K562 (cell line): ENCODE measurements around the gene FOXJ3. TPM values are rescaled to one million over a fixed set of nuclear protein-coding genes. Genes with fewer than 3 reads are reported as not detected.

ENCODE experiments used
- ATAC-seq: fragments of 200-7000 bp; cut with Tn5 transposase; 3 replicates; pipeline ENCODE4 v1.9.1; 2020; ENCODE audit warnings: moderate library complexity
- BruUV-seq: library from RNA; stranded (reverse); fragments of 400-500 nt; replicated peaks from 2 replicates; lab custom pipeline; 2021; lab: Mats Ljungman, UMichigan
- CTCF ChIA-PET: fragments of 300-600 bp; formaldehyde crosslinking; extraction: SDS; loops from one replicate; lab custom pipeline; 2021; ENCODE audit warnings: low intra/inter-chr PET ratio; lab: Yijun Ruan, JAX
- POLR2A ChIA-PET: fragments of 300-600, 350-650 bp; sonication (Branson Sonifier 250); formaldehyde crosslinking; extraction: SDS; loops from one replicate; lab custom pipeline; 2021; ENCODE audit warnings: antibody characterized with exemption, inconsistent platforms; lab: Yijun Ruan, JAX
- DNase-seq, 4 experiments: peaks; one replicate each; pipeline versions ENCODE4 v3.0.0 to v3.0.0-alpha.2; 2011 to 2018; ENCODE audit warnings: low spot score in 3 of 4, mixed read lengths in 3 of 4; ENCODE audit errors: extremely low read depth in 1 of 4
- FAIRE-seq: peaks from 2 replicates; lab custom pipeline; 2011; peaks lifted over from hg19 to GRCh38; lab: Jason Lieb, UNC
- H2AFZ ChIP-seq: 2 replicates; pipeline ENCODE4 v1.6.0; 2011; ENCODE audit warnings: low read depth, low read length, control low read depth, inconsistent platforms
- H3K27ac ChIP-seq: fragments of 200-600 bp; 3 replicates; pipeline ENCODE4 v1.8.0; 2011; ENCODE audit warnings: low read depth, mild to moderate bottlenecking, control low read depth, inconsistent platforms, low read length, moderate library complexity, mixed read lengths; ENCODE audit errors: extremely low read depth
- H3K27me3 ChIP-seq, 2 experiments: fragments of 300-600 bp in 1 of 2; 2 replicates in 1 of 2; 3 replicates in 1 of 2; pipeline versions ENCODE4 v1.6.0 to v1.8.0; 2011; ENCODE audit warnings: inconsistent platforms in 2 of 2, low read length in 2 of 2, mild to moderate bottlenecking in 1 of 2, mixed read lengths in 1 of 2, moderate library complexity in 1 of 2; ENCODE audit not compliant: control insufficient read depth in 2 of 2, insufficient read depth in 2 of 2
- H3K36me3 ChIP-seq: fragments of 300-600 bp; 3 replicates; pipeline ENCODE4 v1.8.0; 2011; ENCODE audit warnings: mild to moderate bottlenecking, low read length, inconsistent platforms; ENCODE audit not compliant: control insufficient read depth, insufficient read depth
- H3K4me1 ChIP-seq, 2 experiments: fragments of 200-600 bp in 1 of 2; replicated peaks in 1 of 2; 2 replicates in 1 of 2; 3 replicates in 1 of 2; pipeline versions ENCODE4 v1.5.1 to v1.8.0; 2011; ENCODE audit warnings: inconsistent platforms in 2 of 2, low read length in 2 of 2, mild to moderate bottlenecking in 1 of 2, mixed read lengths in 1 of 2, moderate library complexity in 1 of 2; ENCODE audit not compliant: control insufficient read depth in 2 of 2, insufficient read depth in 2 of 2
- H3K4me2 ChIP-seq: 2 replicates; pipeline ENCODE4 v1.6.1; 2011; ENCODE audit warnings: low read length, control low read depth, inconsistent platforms, mixed read lengths; ENCODE audit not compliant: insufficient read depth
- H3K4me3 ChIP-seq: fragments of 200-600 bp; sonication (generic), shearing (Covaris generic); 2 replicates; pipeline ENCODE4 v1.5.1; 2016; ENCODE audit warnings: control low read depth, inconsistent platforms
- H3K79me2 ChIP-seq: fragments of 200-600 bp; 3 replicates; pipeline ENCODE4 v1.8.0; 2011; ENCODE audit warnings: low read length, inconsistent platforms; ENCODE audit not compliant: control insufficient read depth, insufficient read depth
- H3K9ac ChIP-seq, 2 experiments: 2 replicates each; pipeline versions ENCODE4 v1.6.0 to v1.6.1; 2011; ENCODE audit warnings: low read depth in 2 of 2, low read length in 2 of 2, control low read depth in 1 of 2, inconsistent platforms in 1 of 2, mild to moderate bottlenecking in 1 of 2, mixed read lengths in 1 of 2; ENCODE audit not compliant: insufficient read depth in 1 of 2
- H3K9me1 ChIP-seq: one replicate; pipeline ENCODE4 v1.6.0; 2011; ENCODE audit warnings: inconsistent platforms, mild to moderate bottlenecking, low read length, moderate library complexity; ENCODE audit not compliant: control insufficient read depth, insufficient read depth
- H3K9me3 ChIP-seq: replicated peaks from 2 replicates; pipeline ENCODE4 v1.5.1; 2011; ENCODE audit warnings: low read depth, low read length, inconsistent platforms; ENCODE audit not compliant: control insufficient read depth, insufficient read depth
- H4K20me1 ChIP-seq: replicated peaks from 2 replicates; pipeline ENCODE4 v1.6.1; 2011; ENCODE audit warnings: low read length, inconsistent platforms, mixed read lengths; ENCODE audit not compliant: control insufficient read depth, insufficient read depth
- DACH1 ChIP-seq: fragments of 450-650 bp; IDR thresholded peaks from 2 replicates; pipeline ENCODE4 v1.6.1; 2018; ENCODE audit not compliant: partially characterized antibody
- WGBS: fragments of 100-300 bp; shearing (Covaris generic); methylation state at CpG from one replicate; pipeline ENCODE4 v1.1.6; 2016; ENCODE audit warnings: low coverage, mixed read lengths; ENCODE audit not compliant: insufficient coverage; ENCODE audit errors: missing lambda C conversion rate; 5-methylcytosine and 5-hydroxymethylcytosine counted together
- in situ Hi-C: fragments of 300-500 bp; cut with MboI; formaldehyde crosslinking; loops from 4 replicates; pipeline ENCODE4 v1.15.0; 2018; ENCODE audit warnings: inconsistent platforms, mixed read lengths
- intact Hi-C: fragments of 100-400 bp; cut with micrococcal nuclease; formaldehyde crosslinking; loops from 2 replicates; pipeline ENCODE4 v1.14.2; 2022
- polyA plus RNA-seq, 8 experiments: library from polyadenylated mRNA; depleted of rRNA in 4 of 8; stranded (reverse) in 5 of 8; unstranded in 3 of 8; fragments of >200 nt; fragmentation: Nextera tagmentation in 2 of 8; fragmentation: Illumina TruSeq in 1 of 8; extraction: Ambion mirVana in 2 of 8; extraction: Trizol in 1 of 8; gene quantifications; 2 replicates each; pipeline versions ENCODE4 v1.2.1 to v1.2.3, GENCODE V29; 2011 to 2014; ENCODE audit warnings: inconsistent platforms in 1 of 8, missing spikeins in 1 of 8
- total RNA-seq, 7 experiments: library from RNA; depleted of rRNA in 6 of 7; stranded (reverse); fragments of >200 nt in 6 of 7; fragmentation: Illumina TruSeq in 2 of 7; extraction: Trizol in 2 of 7; gene quantifications; 2 replicates each; pipeline versions ENCODE4 v1.2.1 to v1.2.3, GENCODE V29; 2011 to 2021; ENCODE audit warnings: low replicate concordance in 1 of 7
- TF ChIP-seq, protein P1 (sequence below): fragments of 250-450 bp; sonication (Bioruptor Pico); IDR thresholded peaks from 2 replicates; pipeline ENCODE4 v1.8.0; 2022; ENCODE audit warnings: inconsistent platforms
- TF ChIP-seq, protein P2 (sequence below): fragments of 250-450 bp; sonication (Bioruptor Pico); IDR thresholded peaks from 2 replicates; pipeline ENCODE4 v1.5.0; 2021; ENCODE audit warnings: mild to moderate bottlenecking, borderline replicate concordance

The FOXJ3 gene
- total and polyA plus RNA-seq, 9 of the 15 experiments (the other 6 are each of a cell fraction or from before 2014, with no cell fraction given) = 8.7 to 35.3 (median 23.4) TPM

DNA sequence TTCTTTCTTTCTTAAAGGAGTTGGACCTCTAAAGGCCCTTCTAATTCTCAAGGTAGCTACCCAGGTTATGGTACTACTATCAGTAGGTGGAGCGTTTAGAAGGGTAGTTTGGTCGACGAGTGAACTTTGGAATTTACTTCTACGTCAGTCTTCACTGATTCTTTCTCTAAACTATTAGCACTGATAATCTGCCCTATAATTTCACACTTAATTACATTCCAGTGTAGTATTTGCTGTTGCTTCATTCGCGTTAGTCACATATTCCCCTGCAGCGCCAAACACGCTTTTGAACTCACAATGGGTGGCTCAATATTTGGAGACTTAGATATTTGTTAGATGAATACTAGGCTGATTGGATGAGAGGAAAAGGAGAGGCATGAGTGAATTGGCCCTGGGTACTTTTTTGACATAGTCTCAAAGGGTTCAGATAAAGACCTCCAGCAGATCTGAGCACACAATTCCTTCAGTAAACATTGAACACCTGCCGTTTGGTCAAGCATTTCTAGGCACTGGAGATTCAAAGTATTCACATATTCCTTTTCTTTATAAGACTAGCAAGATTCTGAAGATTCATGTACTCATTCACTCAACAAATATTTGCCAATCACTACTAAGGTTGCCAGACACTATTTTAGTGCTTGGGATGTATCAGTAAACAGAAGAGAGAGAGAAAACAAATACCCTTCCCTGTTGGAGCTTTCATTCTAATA lies 929 bp upstream of the FOXJ3 start:
- Histone ChIP-seq H4K20me1 (peaks cover 17% of the 10 kb centered on the region), H3K4me3 (peak overlapping the region; percentile 85), H3K27me3 (peaks cover 0 to 5% of the 10 kb centered on the region in 2 experiments; a peak in 3 of 5 replicates), H3K9ac (peak overlapping the region; percentile 86 to 94; a peak in 3 of 4 replicates), H3K9me1 (no peaks in the 10 kb centered on the region), H3K4me1 (peaks cover 17 to 18% of the 10 kb centered on the region in 2 experiments; a peak in 4 of 5 replicates), H3K27ac (peak overlapping the region; percentile 78)
- BruUV-seq = TSS peak; percentile 87
- POLR2A ChIA-PET = interaction anchor here (0.7 kb wide), 1 partner anchor 982 kb away, joined by 4 read pairs; no protein-coding TSS in a partner anchor
- CTCF ChIA-PET = no interaction called here
- WGBS = 11% methylated on average over 9 of the region's 9 CpGs
- FAIRE-seq = no peak
- TF ChIP-seq, protein P1, sequence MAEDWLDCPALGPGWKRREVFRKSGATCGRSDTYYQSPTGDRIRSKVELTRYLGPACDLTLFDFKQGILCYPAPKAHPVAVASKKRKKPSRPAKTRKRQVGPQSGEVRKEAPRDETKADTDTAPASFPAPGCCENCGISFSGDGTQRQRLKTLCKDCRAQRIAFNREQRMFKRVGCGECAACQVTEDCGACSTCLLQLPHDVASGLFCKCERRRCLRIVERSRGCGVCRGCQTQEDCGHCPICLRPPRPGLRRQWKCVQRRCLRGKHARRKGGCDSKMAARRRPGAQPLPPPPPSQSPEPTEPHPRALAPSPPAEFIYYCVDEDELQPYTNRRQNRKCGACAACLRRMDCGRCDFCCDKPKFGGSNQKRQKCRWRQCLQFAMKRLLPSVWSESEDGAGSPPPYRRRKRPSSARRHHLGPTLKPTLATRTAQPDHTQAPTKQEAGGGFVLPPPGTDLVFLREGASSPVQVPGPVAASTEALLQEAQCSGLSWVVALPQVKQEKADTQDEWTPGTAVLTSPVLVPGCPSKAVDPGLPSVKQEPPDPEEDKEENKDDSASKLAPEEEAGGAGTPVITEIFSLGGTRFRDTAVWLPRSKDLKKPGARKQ (CRISPR knock-in tag) = no peak
- peak; percentile 46 for TF ChIP-seq DACH1
- TF ChIP-seq, protein P2, sequence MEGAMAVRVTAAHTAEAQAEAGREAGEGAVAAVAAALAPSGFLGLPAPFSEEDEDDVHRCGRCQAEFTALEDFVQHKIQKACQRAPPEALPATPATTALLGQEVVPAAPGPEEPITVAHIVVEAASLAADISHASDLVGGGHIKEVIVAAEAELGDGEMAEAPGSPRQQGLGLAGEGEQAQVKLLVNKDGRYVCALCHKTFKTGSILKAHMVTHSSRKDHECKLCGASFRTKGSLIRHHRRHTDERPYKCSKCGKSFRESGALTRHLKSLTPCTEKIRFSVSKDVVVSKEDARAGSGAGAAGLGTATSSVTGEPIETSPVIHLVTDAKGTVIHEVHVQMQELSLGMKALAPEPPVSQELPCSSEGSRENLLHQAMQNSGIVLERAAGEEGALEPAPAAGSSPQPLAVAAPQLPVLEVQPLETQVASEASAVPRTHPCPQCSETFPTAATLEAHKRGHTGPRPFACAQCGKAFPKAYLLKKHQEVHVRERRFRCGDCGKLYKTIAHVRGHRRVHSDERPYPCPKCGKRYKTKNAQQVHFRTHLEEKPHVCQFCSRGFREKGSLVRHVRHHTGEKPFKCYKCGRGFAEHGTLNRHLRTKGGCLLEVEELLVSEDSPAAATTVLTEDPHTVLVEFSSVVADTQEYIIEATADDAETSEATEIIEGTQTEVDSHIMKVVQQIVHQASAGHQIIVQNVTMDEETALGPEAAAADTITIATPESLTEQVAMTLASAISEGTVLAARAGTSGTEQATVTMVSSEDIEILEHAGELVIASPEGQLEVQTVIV (CRISPR knock-in tag) = no peak
- TF ChIP-seq, all 486 proteins: peak for 1
- H3K9me3 ChIP-seq = no peaks in the 10 kb centered on the region
- in situ Hi-C loops = no loop called here
- H2AFZ ChIP-seq = peak overlapping the region; percentile 95
- H3K79me2 ChIP-seq = peaks cover 52% of the 10 kb centered on the region
- intact Hi-C loops = no loop called here
- peak overlapping the region; percentile 90 for H3K4me2 ChIP-seq
- DNase-seq (no peak), ATAC-seq (peak; percentile 17)
- H3K36me3 ChIP-seq = no peaks in the 10 kb centered on the region
